CD4-positive, alpha-beta T cell treated with Interleukin-6 at 100 ng/mL for 8 hours (primary cell): ENCODE measurements around the gene PRPSAP2.
"Not testable (repeated sequence)": the region's sequence is repeated elsewhere in the genome, so short reads cannot be mapped to it uniquely, and the experiment has no call there.

Experiments
- DNase-seq: peaks from one replicate; pipeline ENCODE4 v3.0.0-alpha.2; 2020; ENCODE audit warnings: mixed read lengths, low spot score

Gene PRPSAP2

DNA sequence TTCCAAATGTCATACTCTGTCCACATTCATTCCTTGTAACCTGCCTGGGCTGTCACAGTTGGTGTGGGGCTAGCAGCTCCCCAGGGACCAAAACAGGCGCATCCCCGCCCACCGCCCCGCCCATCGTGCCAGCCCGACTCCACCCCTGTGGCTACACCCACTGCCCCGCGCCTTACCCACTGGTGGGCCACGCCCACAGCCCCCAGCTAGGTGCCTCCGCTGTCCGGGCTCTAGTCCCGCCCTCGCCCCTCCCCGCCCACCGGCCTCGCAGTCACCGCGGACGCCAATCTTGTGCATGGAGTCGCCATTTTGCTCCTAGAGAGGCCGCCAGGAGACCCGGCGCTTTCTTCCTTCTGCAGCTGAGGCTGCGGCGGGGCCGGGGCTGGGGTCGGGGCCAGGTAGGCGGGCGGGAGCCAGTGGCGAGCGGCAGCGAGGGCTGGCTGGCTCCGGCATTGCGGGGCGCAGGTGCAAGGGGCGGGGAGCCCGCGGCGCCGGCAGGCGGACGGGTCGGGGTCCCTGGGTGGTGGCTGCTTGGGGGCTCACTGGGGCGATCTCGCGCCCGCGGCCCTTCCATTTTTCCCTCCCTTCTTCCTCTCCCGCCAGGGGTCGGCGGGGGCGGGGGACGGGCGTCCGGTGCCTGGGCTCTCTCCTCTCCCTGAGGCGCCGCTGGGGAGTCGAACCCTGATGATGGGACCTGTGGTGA is at the start of gene PRPSAP2:
TSS of gene PRPSAP2 (plus strand) at position 268 of the 703 bp plus-strand sequence. CDS start 7,703 bp downstream, outside the sequence.
- DNase-seq = peak; percentile 96

DNA sequence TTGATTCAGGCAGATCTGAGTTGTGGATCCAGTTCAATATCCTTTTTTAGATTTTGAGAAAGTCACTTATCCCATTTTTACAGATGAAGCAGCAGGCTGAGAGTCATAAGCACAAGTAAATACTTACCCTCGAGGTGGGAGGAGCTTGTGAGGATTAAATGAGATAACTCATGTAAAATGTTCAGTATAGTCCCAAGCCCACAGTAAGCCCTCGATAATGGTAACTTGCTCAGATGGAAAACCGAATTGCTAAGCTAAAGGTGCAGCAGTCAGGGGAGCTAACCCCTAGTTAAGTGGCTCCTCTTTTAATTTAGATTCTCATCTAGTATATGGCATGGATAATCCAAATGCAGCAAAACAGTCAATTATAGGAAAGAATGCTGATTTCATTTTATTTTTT is 42.0 kb upstream of the PRPSAP2 start:
- not testable (repeated sequence) for DNase-seq

DNA sequence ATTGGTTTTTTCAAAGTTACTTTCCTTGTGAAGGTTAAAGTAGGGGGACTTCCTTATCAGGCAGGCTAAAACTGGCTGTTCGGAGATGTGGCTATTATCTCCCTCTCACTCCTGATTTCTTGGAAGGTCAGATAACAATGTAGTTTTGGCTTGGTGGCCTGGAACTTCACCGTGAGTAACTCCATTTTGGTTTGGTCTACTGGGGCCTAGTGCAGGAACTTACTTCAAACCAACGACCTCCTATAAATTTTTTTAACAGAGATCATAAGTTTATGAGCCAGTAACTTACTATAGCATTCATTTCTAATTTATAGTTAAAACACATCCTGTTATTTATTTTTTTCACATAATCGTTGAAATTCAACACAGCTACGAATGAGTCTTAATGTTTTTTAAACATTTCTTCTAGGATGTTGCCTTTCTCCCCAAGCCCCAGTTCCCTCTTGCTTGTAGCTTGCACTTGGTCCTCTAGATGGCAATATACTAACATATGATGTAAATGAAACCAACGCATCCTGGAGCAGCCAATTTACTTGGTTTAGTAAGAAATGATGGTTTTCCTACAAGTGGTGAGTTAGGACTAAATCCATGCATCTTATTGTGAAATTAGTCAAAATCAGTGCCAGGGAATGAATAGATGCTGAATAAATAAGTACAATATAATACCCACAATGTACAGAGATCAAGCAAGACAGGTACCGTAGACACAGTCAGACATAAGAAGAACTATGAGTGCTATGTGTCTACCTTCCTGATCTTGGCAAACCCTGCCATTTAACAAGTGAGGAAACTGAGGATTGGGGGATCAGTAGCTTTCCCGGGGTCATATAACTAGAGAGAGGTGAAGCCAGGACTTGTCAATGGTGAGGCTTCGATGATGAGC is 41.2 kb upstream of the PRPSAP2 start:
- DNase-seq = peak; percentile 57

- DNase-seq = not testable (repeated sequence)
These were observed 36.5 kb upstream of the PRPSAP2 start for GRCh38 chr17:18821430-18821829.

- not testable (repeated sequence) for DNase-seq
These were observed 30.3 kb upstream of the PRPSAP2 start for GRCh38 chr17:18827613-18828012.

- DNase-seq = no peak
These were observed 9.4 kb upstream of the PRPSAP2 start for GRCh38 chr17:18848501-18848900.

GRCh38 chr17:18850679-18851078 is 7.3 kb upstream of the PRPSAP2 start:
- no peak for DNase-seq

- no peak for DNase-seq
These were observed 6.7 kb upstream of the PRPSAP2 start for GRCh38 chr17:18851201-18851600.

DNA sequence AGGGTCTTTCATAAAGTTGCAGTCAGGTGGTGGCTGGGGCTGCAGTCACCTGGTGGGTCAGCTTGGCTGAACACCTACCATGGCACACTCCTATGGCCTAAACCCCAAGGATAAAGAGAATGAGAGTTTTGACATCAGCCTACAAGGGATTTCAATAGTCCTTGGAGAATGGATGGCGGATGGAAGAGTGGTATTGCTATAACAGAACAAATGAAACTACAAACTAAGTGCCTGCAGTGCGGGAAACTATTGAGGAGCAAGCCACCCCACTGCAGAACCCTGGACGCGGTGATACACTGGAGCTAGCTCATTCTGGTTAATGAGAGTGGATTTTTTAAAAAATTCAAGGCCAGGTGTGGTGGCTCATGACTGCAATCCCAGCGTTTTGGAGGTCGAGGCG is 3.0 kb upstream of the PRPSAP2 start:
- DNase-seq = no peak

GRCh38 chr17:18855831-18856569 is 1.9 kb upstream of the PRPSAP2 start:
- peak; percentile 90 for DNase-seq

DNA sequence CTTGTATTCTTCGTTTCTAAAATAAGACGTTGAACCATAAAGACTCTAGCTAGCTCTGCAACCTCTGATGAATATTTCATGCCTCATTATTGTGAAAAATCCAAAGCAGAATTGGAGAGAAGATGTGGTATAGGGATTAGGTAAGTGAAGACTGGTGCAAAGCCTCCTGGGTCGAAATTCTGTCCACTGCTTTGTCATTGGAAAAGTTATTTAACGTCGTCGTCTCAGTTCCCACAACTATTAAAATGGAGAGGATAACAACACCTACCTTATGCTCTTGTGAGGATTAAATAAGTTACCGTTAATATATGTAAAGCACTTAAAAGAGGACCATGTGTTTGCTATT is 1.4 kb upstream of the PRPSAP2 start:
- no peak for DNase-seq

GRCh38 chr17:18858567-18859245 is 775 bp downstream of the PRPSAP2 start:
- DNase-seq = no peak

GRCh38 chr17:18859256-18859655 is 1.3 kb downstream of the PRPSAP2 start:
- DNase-seq = no peak

GRCh38 chr17:18860161-18860972 is 2.4 kb downstream of the PRPSAP2 start:
- DNase-seq = no peak

GRCh38 chr17:18862011-18862410 is 4.1 kb downstream of the PRPSAP2 start:
- DNase-seq = no peak

DNA sequence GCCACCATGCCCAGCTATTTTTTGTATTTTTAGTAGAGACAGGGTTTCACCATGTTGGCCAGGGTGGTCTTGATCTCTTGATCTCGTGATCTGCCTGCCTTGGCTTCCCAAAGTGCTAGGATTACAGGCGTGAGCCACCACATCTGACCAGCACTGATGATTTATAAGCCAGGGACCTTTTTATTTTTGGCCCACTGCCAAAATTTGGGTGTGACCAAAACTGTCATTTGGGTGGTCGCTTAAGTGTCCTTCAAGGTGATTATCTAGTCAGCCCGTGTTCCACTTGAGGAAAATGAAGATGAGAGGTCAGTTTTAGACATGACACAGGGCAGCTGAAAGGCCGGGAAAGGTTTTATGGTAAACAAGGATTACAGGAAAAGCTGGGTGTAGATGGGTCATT is 7.1 kb downstream of the PRPSAP2 start:
- not testable (repeated sequence) for DNase-seq

DNA sequence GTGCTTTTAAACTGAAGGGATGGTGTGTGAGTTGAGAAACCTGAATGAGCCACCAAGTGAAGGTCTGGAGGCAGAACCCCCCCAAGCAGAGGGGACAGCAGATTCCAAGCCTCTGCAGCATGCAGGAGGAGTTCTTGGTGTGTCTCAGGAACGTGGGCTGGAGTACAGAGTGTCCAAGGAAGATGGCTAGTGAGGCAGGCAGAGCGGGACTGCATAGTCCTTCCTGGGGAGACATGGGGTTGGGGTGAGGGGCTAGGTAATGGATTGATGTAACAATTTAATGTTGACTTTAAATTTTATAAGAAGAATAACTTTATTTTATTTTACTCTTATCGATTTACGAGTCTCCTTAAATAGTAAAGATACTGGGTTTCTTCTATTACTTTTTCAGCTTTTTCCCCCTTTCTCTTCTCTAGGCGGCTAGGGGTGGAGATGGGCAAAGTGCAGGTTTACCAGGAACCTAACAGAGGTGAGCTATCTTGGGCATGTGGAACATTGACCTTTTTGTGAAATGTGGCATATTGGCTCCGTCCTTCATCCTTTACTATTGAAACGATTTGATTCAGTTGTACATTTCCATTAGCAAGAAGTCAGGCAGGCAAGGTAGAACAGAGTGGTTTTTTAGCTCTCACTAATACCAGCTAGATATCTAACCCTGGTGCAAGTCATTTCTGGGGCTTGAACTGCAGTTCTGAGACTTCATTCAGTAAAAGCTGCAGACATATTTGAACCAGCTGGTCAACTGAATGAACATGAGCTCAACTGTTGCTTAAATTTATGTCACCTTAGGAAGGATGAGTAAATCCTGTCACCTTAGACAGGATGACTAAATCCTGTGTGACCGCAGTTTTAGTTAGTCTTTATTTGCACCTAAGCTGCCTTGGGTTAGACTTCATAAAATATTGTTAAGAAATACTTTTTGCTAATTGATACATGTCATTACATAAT is 9.2 kb downstream of the PRPSAP2 start:
- DNase-seq = no peak

DNA sequence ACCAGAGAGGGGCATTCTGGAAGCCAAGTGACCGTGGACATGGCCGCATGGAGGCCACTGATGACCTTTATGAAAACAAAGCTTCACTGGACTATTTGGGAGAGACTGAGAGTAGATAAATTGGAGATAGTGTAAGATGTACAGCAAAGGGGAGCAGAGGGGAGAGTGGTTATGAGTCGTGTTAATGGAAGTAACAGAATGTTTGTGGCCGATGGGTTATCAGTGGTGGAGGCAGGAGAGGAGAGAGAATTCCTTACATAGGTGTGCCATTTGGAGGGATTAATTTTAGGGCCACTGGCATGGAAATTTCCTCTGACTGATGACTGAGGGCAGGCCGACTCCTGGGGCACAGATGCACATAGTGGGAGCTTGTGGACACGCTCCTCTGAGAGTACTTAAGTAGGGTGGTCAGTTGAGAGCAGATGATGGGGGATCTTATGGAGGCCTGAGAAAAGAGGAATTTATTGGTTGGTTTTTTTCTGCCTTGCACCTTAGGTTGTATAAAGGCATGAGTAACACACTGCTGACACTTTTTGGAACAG is 19.2 kb downstream of the PRPSAP2 start:
- no peak for DNase-seq

GRCh38 chr17:18888766-18889290 is 30.9 kb downstream of the PRPSAP2 start:
- DNase-seq = no peak
